Endothelial cell of umbilical vein (primary cell): ENCODE results near the gene UCK1. TPM values are rescaled to one million over a fixed set of nuclear protein-coding genes. Genes with fewer than 3 reads are reported as not detected.

Experiments used
- BruUV-seq: library from RNA; stranded (reverse); fragments of 400-500 nt; replicated peaks from 2 replicates; lab custom pipeline; 2021; lab: Mats Ljungman, UMichigan
- CTCF ChIA-PET: fragments of 300-600, 350-600 bp; sonication (Branson Sonifier 250); formaldehyde crosslinking; loops from one replicate; lab custom pipeline; 2021; ENCODE audit warnings: antibody characterized with exemption, inconsistent platforms; lab: Charles Lee
- POLR2A ChIA-PET: fragments of 300-600, 350-600 bp; sonication (Branson Sonifier 250); formaldehyde crosslinking; loops from one replicate; lab custom pipeline; 2021; ENCODE audit warnings: antibody characterized with exemption, inconsistent platforms; lab: Charles Lee
- DNase-seq: peaks from one replicate; pipeline ENCODE4 v3.0.0-alpha.2; 2011; ENCODE audit warnings: low read depth, low spot score
- FAIRE-seq: peaks from 2 replicates; lab custom pipeline; 2011; peaks lifted over from hg19 to GRCh38; lab: Jason Lieb, UNC
- H2AFZ ChIP-seq: 2 replicates; pipeline ENCODE4 v1.6.0; 2012; ENCODE audit warnings: low read depth, low read length, control low read depth, inconsistent platforms
- H3K27ac ChIP-seq: 2 replicates; pipeline ENCODE4 v1.5.1; 2011; ENCODE audit warnings: low read depth, mild to moderate bottlenecking, control low read depth, low read length, moderate library complexity; ENCODE audit not compliant: insufficient read depth
- H3K27me3 ChIP-seq, 2 experiments: 2 replicates each; pipeline versions ENCODE4 v1.6.0 to v1.6.1; 2011; ENCODE audit warnings: low read length in 2 of 2, mixed read lengths in 1 of 2; ENCODE audit not compliant: control insufficient read depth in 2 of 2, insufficient read depth in 2 of 2
- H3K36me3 ChIP-seq, 2 experiments: 2 replicates in 1 of 2; 3 replicates in 1 of 2; pipeline ENCODE4 v1.5.1; 2011; ENCODE audit warnings: low read length in 2 of 2, mild to moderate bottlenecking in 1 of 2, moderate library complexity in 1 of 2; ENCODE audit not compliant: control insufficient read depth in 2 of 2, insufficient read depth in 2 of 2; ENCODE audit errors: extremely low read depth in 1 of 2
- H3K4me1 ChIP-seq: 3 replicates; pipeline ENCODE4 v1.5.1; 2011; ENCODE audit warnings: mild to moderate bottlenecking, low read length; ENCODE audit not compliant: control insufficient read depth, insufficient read depth; ENCODE audit errors: extremely low read depth
- H3K4me2 ChIP-seq: 2 replicates; pipeline ENCODE4 v1.6.1; 2011; ENCODE audit warnings: low read length, control low read depth, mixed read lengths; ENCODE audit not compliant: insufficient read depth
- H3K4me3 ChIP-seq, 3 experiments: fragments of 200-600 bp in 1 of 3; sonication (generic), shearing (Covaris generic) in 1 of 3; replicated peaks in 1 of 3; 2 replicates each; pipeline ENCODE4 v1.5.1; 2011 to 2016; ENCODE audit warnings: control low read depth in 3 of 3, low read length in 3 of 3, mild to moderate bottlenecking in 2 of 3, inconsistent platforms in 1 of 3, low read depth in 1 of 3, moderate library complexity in 1 of 3; ENCODE audit not compliant: insufficient read depth in 1 of 3
- H3K79me2 ChIP-seq: 2 replicates; pipeline ENCODE4 v1.6.0; 2012; ENCODE audit warnings: low read length, inconsistent platforms; ENCODE audit not compliant: control insufficient read depth, insufficient read depth
- H3K9ac ChIP-seq: replicated peaks from 2 replicates; pipeline ENCODE3; 2011; ENCODE audit warnings: low read length, control low read depth; ENCODE audit not compliant: insufficient read depth; ENCODE audit errors: extremely low read depth
- H3K9me1 ChIP-seq: replicated peaks from 3 replicates; pipeline ENCODE4 v1.6.0; 2011; ENCODE audit warnings: mild to moderate bottlenecking, low read length; ENCODE audit not compliant: control insufficient read depth, insufficient read depth; ENCODE audit errors: extremely low read depth
- H3K9me3 ChIP-seq: replicated peaks from 2 replicates; pipeline ENCODE4 v1.5.1; 2012; ENCODE audit warnings: low read length, inconsistent platforms; ENCODE audit not compliant: control insufficient read depth, insufficient read depth
- H4K20me1 ChIP-seq: replicated peaks from 2 replicates; pipeline ENCODE3; 2011; ENCODE audit warnings: mild to moderate bottlenecking, low read length; ENCODE audit not compliant: control insufficient read depth, insufficient read depth; ENCODE audit errors: extremely low read depth
- EZH2 ChIP-seq: IDR thresholded peaks from 2 replicates; pipeline ENCODE4 v1.6.1; 2012; ENCODE audit warnings: borderline replicate concordance, low read depth, mild to moderate bottlenecking, moderate library complexity, low read length, inconsistent platforms; ENCODE audit not compliant: severe bottlenecking
- FOS ChIP-seq: IDR thresholded peaks from 2 replicates; pipeline ENCODE4 v1.6.1; 2011; ENCODE audit warnings: mild to moderate bottlenecking, low read length, moderate library complexity, borderline replicate concordance; ENCODE audit not compliant: insufficient read depth
- MAX ChIP-seq: IDR thresholded peaks from 2 replicates; pipeline ENCODE4 v1.6.1; 2011; ENCODE audit not compliant: insufficient read depth, insufficient read length
- POLR2AphosphoS5 ChIP-seq: IDR thresholded peaks from 2 replicates; pipeline ENCODE4 v1.6.1; 2012; ENCODE audit warnings: low read depth, mild to moderate bottlenecking, control low read depth, low read length, moderate library complexity; ENCODE audit not compliant: insufficient read depth
- dilution Hi-C: fragments of 300-500 bp; cut with MboI; formaldehyde crosslinking; loops from one replicate; pipeline ENCODE4 v1.15.0; 2019; ENCODE audit warnings: low sequenced_read_pairs; ENCODE audit not compliant: extremely low pct_ligation_motif_present
- intact Hi-C: fragments of 100-400 bp; cut with micrococcal nuclease; formaldehyde crosslinking; loops from one replicate; pipeline ENCODE4 v1.10.0; 2022
- polyA plus RNA-seq, 4 experiments: library from polyadenylated mRNA; depleted of rRNA in 3 of 4; stranded (reverse) in 3 of 4; unstranded in 1 of 4; fragments of >200 nt; gene quantifications; 2 replicates each; pipeline versions ENCODE4 v1.2.1 to v1.2.3, GENCODE V29; 2011 to 2012; ENCODE audit warnings: missing spikeins in 1 of 4
- total RNA-seq: library from RNA; stranded (reverse); gene quantifications from 2 replicates; pipeline ENCODE4 v1.2.3, GENCODE V29; 2021

UCK1 gene
- total and polyA plus RNA-seq, 2 donors (not counting 3 experiments of a cell fraction or from before 2014, with no cell fraction given): 23.6 to 30.1 TPM

- Histone ChIP-seq H2AFZ (no peak overlapping the region), H3K27me3 (peaks cover 33 to 34% of the 10 kb centered on the region in 2 experiments)
- intact Hi-C loops: no loop called here
Observed at GRCh38 chr9:131545786-131546335, 14.8 kb upstream of the UCK1 start.

GRCh38 chr9:131545003-131545785, 14.1 kb upstream of the UCK1 start, which contains the start of gene PRRT1B:
TSS of gene PRRT1B (plus strand) at chr9:131545523. CDS start at chr9:131545616, 93 bp downstream.
- Histone ChIP-seq H3K9me3 (no peaks in the 10 kb centered on the region), H3K9me1 (no peaks in the 10 kb centered on the region), H3K4me1 (peaks cover 3% of the 10 kb centered on the region), H3K4me3 (no peak within 1 kb of the TSS), H3K9ac (no peak within 1 kb of the TSS), H3K27me3 (peaks cover 30 to 34% of the 10 kb centered on the region in 2 experiments), H2AFZ (no peak within 1 kb of the TSS), H3K79me2 (no peaks in the 10 kb centered on the region), H3K36me3 (no peaks in the 10 kb centered on the region), H3K27ac (no peak within 1 kb of the TSS), H3K4me2 (no peak within 1 kb of the TSS), H4K20me1 (no peaks in the 10 kb centered on the region)
- CTCF ChIA-PET: interaction anchor here (1.2 kb wide), 1 partner anchor 195 kb away, joined by 3 read pairs; no protein-coding TSS in a partner anchor
- no peak for FAIRE-seq
- intact Hi-C loops: no loop called here
- no peak for DNase-seq
- BruUV-seq: no TSS peak
- POLR2A ChIA-PET: no interaction called here
- dilution Hi-C loops: no loop called here
- TF ChIP-seq MAX (no peak), EZH2 (peak; percentile 91)

More at GRCh38 chr9:131545786-131546335, 14.8 kb upstream of the UCK1 start:
- Histone ChIP-seq H3K36me3 (no peaks in the 10 kb centered on the region), H3K79me2 (no peaks in the 10 kb centered on the region), H4K20me1 (no peaks in the 10 kb centered on the region), H3K9ac (no peak overlapping the region), H3K9me3 (no peaks in the 10 kb centered on the region), H3K4me1 (peaks cover 3% of the 10 kb centered on the region), H3K27ac (no peak overlapping the region), H3K4me3 (no peak overlapping the region), H3K9me1 (no peaks in the 10 kb centered on the region), H3K4me2 (no peak overlapping the region)
- DNase-seq (no peak), FAIRE-seq (no peak)
- CTCF ChIA-PET: interaction anchor here (1.2 kb wide), 1 partner anchor 196 kb away, joined by 3 read pairs; no protein-coding TSS in a partner anchor
- dilution Hi-C loops: no loop called here
- BruUV-seq: no TSS peak
- POLR2A ChIA-PET: no interaction called here
- TF ChIP-seq FOS (no peak), MAX (no peak), EZH2 (peak; percentile 99), POLR2AphosphoS5 (no peak)
